Ovary (tissue), 3 donors: ENCODE data around the gene DNAJC15.

Experiments used
- CTCF ChIP-seq, 3 donors: fragments of 450-650 bp in 2 of 3; fragments of 200-600 bp in 1 of 3; IDR thresholded peaks; one replicate each; pipeline versions ENCODE4 v1.5.1 to v1.8.0; 2016 to 2022; ENCODE audit warnings: antibody characterized with exemption in 3 of 3, mild to moderate bottlenecking in 1 of 3
- EP300 ChIP-seq: sonication (generic); formaldehyde crosslinking; IDR thresholded peaks from one replicate; pipeline ENCODE4 v1.6.1; 2017; ENCODE audit warnings: antibody characterized with exemption
- POLR2A ChIP-seq: fragments of 450-650 bp; IDR thresholded peaks from one replicate; pipeline ENCODE4 v1.6.1; 2017; ENCODE audit warnings: antibody characterized with exemption, mild to moderate bottlenecking, moderate library complexity
- donor health status: DM: no; HTN: no; CAD: no.

GRCh38 chr13:42990291-42991232 lies 32.8 kb upstream of the DNAJC15 start:
- TF ChIP-seq CTCF (IDR thresholded peaks at IDR 0.05) (no peak), POLR2A (no peak), EP300 (no peak)
